ENCODE measurements around the gene NAP1L1. TPM values are rescaled to one million over a fixed set of nuclear protein-coding genes. Genes with fewer than 3 reads are reported as not detected.

NAP1L1 gene
- total RNA-seq, 1 donor from 2014 or later, result 552 TPM

DNA sequence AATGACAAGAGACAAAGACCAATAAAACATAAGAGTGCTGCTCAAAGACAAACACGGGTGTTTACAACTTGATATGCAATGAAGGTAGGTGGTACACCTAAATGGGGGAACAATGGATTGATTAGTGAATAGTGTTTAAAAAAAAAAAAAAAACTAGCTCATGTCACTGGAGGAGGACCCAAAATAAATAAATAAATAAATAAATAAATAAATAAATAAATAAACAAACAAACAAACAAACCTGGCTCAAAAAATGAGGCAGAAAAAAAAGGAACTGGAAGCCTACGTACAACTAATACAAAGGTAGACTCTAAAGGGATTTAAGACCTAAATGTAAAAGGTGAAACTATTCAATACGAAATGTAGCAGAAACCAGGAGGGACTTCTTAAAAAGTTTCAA is 18.6 kb downstream of the NAP1L1 start:
- no peak overlapping the region for H3K27ac Mint-ChIP-seq (ENCODE audit: unreplicated experiment)
- peaks cover 20% of the 10 kb centered on the region for H3K9me3 Mint-ChIP-seq (ENCODE audit: unreplicated experiment)
- H3K27me3 Mint-ChIP-seq (ENCODE audit: unreplicated experiment), result no peaks in the 10 kb centered on the region
- H3K4me1 Mint-ChIP-seq (ENCODE audit: unreplicated experiment), result peaks cover 10% of the 10 kb centered on the region
- TF ChIP-seq, protein P1, sequence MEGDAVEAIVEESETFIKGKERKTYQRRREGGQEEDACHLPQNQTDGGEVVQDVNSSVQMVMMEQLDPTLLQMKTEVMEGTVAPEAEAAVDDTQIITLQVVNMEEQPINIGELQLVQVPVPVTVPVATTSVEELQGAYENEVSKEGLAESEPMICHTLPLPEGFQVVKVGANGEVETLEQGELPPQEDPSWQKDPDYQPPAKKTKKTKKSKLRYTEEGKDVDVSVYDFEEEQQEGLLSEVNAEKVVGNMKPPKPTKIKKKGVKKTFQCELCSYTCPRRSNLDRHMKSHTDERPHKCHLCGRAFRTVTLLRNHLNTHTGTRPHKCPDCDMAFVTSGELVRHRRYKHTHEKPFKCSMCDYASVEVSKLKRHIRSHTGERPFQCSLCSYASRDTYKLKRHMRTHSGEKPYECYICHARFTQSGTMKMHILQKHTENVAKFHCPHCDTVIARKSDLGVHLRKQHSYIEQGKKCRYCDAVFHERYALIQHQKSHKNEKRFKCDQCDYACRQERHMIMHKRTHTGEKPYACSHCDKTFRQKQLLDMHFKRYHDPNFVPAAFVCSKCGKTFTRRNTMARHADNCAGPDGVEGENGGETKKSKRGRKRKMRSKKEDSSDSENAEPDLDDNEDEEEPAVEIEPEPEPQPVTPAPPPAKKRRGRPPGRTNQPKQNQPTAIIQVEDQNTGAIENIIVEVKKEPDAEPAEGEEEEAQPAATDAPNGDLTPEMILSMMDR (IDR thresholded peaks at IDR 0.05), result no peak
- no peak for DNase-seq (ENCODE audit: extremely low spot score, unreplicated experiment)
- no peak overlapping the region for H3K4me3 Mint-ChIP-seq (ENCODE audit: unreplicated experiment)
- peaks cover 68% of the 10 kb centered on the region for H3K36me3 Mint-ChIP-seq (ENCODE audit: unreplicated experiment)

DNA sequence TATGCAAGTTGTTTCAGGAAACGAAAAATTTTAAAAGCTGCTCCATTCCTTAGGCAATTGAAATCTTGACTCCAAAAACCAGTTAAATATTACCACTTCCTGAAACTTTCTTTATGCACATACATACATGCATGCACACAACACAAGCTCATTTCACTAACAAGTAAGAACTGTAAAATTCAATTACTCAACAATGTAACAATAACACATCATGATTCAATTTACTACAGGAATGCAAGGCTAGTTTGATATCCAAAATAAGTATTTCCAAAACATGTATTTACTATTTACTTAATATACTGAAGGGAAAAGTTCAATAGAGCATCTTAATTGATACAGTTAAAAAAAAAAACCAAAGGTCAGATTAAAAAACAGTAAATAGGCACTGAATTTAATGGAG is 19.6 kb downstream of the NAP1L1 start:
- no peak for DNase-seq (ENCODE audit: extremely low spot score, unreplicated experiment)
- H3K4me1 Mint-ChIP-seq (ENCODE audit: unreplicated experiment), result peaks cover 10% of the 10 kb centered on the region
- TF ChIP-seq, protein P1 (IDR thresholded peaks at IDR 0.05), result no peak
- peaks cover 20% of the 10 kb centered on the region for H3K9me3 Mint-ChIP-seq (ENCODE audit: unreplicated experiment)
- H3K27me3 Mint-ChIP-seq (ENCODE audit: unreplicated experiment), result no peaks in the 10 kb centered on the region
- H3K36me3 Mint-ChIP-seq (ENCODE audit: unreplicated experiment), result peaks cover 65% of the 10 kb centered on the region
- H3K27ac Mint-ChIP-seq (ENCODE audit: unreplicated experiment), result no peak overlapping the region
- H3K4me3 Mint-ChIP-seq (ENCODE audit: unreplicated experiment), result no peak overlapping the region

DNA sequence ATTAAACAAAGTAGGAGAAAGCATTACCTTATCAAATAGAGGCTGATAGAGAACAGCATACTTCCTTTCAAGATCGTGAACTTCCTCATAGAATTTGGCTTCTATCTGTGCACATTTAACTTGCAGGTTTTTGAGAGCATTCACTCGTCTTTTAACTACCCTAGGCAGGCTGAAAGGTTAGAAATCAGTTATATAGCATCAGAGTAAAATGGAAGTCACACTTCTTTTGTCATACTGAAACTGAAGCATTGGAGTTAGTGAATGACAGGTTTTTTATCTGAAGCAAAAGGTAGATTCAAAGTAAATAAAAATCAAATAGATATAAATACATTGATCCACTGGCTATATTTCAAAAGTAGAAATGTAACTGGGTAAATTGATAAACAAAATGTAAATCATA is 24.4 kb downstream of the NAP1L1 start:
- peaks cover 12% of the 10 kb centered on the region for H3K9me3 Mint-ChIP-seq (ENCODE audit: unreplicated experiment)
- no peak overlapping the region for H3K4me3 Mint-ChIP-seq (ENCODE audit: unreplicated experiment)
- no peaks in the 10 kb centered on the region for H3K27me3 Mint-ChIP-seq (ENCODE audit: unreplicated experiment)
- TF ChIP-seq, protein P1 (IDR thresholded peaks at IDR 0.05), result no peak
- no peak overlapping the region for H3K27ac Mint-ChIP-seq (ENCODE audit: unreplicated experiment)
- peaks cover 2% of the 10 kb centered on the region for H3K4me1 Mint-ChIP-seq (ENCODE audit: unreplicated experiment)
- peaks cover 63% of the 10 kb centered on the region for H3K36me3 Mint-ChIP-seq (ENCODE audit: unreplicated experiment)
- no peak for DNase-seq (ENCODE audit: extremely low spot score, unreplicated experiment)

DNA sequence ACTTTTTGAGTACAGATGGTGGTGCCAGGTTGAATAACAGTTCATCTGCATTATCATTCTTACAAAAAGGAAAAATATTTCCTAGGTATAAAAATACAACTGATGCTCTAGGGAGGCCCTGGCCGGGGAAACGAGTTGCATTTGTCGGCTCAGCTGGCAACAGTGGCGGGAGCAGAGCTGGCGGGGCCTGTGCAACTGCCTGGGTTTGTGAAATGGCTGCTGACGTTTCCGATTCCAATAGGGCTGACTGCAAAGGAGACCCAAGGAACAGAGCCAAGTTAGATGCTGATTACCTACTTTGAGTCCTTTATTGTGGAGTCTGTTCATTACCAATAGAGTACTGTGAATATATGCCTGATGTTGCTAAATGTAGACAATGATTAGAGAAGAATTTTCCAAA is 27.2 kb downstream of the NAP1L1 start:
- Mint-ChIP-seq H3K27me3 (ENCODE audit: unreplicated experiment) (no peaks in the 10 kb centered on the region), H3K9me3 (ENCODE audit: unreplicated experiment) (no peaks in the 10 kb centered on the region), H3K4me3 (ENCODE audit: unreplicated experiment) (no peak overlapping the region), H3K4me1 (ENCODE audit: unreplicated experiment) (peaks cover 2% of the 10 kb centered on the region), H3K36me3 (ENCODE audit: unreplicated experiment) (peaks cover 56% of the 10 kb centered on the region), H3K27ac (ENCODE audit: unreplicated experiment) (peak overlapping the region; percentile 45)
- DNase-seq (ENCODE audit: extremely low spot score, unreplicated experiment), result no peak
- TF ChIP-seq, protein P1 (IDR thresholded peaks at IDR 0.05), result no peak

DNA sequence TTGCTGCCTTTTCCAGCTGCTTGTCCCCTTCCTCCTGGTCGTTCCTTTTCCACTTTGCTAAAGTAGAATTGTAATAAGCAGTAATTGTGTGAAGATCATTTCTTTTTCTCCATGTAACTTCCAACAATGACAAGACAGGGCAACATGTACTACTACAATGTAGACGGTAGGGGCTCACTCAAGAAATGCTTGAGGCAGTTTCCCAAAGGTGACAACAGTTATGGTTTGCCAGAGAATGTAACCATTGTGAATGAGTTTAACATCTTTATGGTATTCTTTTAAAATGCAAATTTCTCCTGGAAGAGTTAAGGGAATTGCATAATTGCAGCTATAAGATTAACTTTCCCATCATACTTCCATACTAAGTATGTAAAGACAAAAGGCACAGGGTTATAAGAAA is 29.1 kb downstream of the NAP1L1 start:
- Mint-ChIP-seq H3K4me3 (ENCODE audit: unreplicated experiment) (no peak overlapping the region), H3K27ac (ENCODE audit: unreplicated experiment) (no peak overlapping the region), H3K36me3 (ENCODE audit: unreplicated experiment) (peaks cover 58% of the 10 kb centered on the region), H3K27me3 (ENCODE audit: unreplicated experiment) (no peaks in the 10 kb centered on the region), H3K4me1 (ENCODE audit: unreplicated experiment) (peaks cover 2% of the 10 kb centered on the region), H3K9me3 (ENCODE audit: unreplicated experiment) (no peaks in the 10 kb centered on the region)
- TF ChIP-seq, protein P1 (IDR thresholded peaks at IDR 0.05), result no peak
- no peak for DNase-seq (ENCODE audit: extremely low spot score, unreplicated experiment)

Data from osteocyte (in vitro differentiated cells).